MCF 10A (cell line): ENCODE measurements around the gene UBE2D2. TPM values are rescaled to one million over a fixed set of nuclear protein-coding genes. Genes with fewer than 3 reads are reported as not detected.
A peak's percentile ranks its signal among the peaks of the same experiment; 100 is the strongest.

ENCODE experiments used
- BruUV-seq: library from RNA; stranded (reverse); fragments of 400-500 nt; replicated peaks from 2 replicates; lab custom pipeline; 2021; lab: Mats Ljungman, UMichigan
- CTCF ChIA-PET: fragments of 300-600 bp; sonication (Branson Sonifier 250); formaldehyde crosslinking; extraction: SDS; loops from one replicate; lab custom pipeline; 2021; ENCODE audit warnings: antibody characterized with exemption, inconsistent platforms; lab: Yijun Ruan, JAX
- POLR2A ChIA-PET: fragments of 300-600, 350-650 bp; sonication (Branson Sonifier 250); formaldehyde crosslinking; extraction: SDS; loops from one replicate; lab custom pipeline; 2020; ENCODE audit warnings: antibody characterized with exemption, inconsistent platforms; lab: Yijun Ruan, JAX
- DNase-seq: peaks from one replicate; pipeline ENCODE4 v3.0.0-alpha.2; 2018; ENCODE audit not compliant: unreplicated experiment
- H3K27ac Mint-ChIP-seq: one replicate; pipeline ENCODE4 v1.8.0; 2022; ENCODE audit warnings: mild to moderate bottlenecking, low read depth, mixed read lengths; ENCODE audit not compliant: unreplicated experiment
- H3K27me3 Mint-ChIP-seq: one replicate; pipeline ENCODE4 v1.8.0; 2022; ENCODE audit warnings: mixed read lengths; ENCODE audit not compliant: insufficient read depth, unreplicated experiment
- H3K36me3 Mint-ChIP-seq: one replicate; pipeline ENCODE4 v1.8.0; 2022; ENCODE audit warnings: mild to moderate bottlenecking, moderate library complexity, mixed read lengths; ENCODE audit not compliant: insufficient read depth, unreplicated experiment
- H3K4me1 Mint-ChIP-seq: one replicate; pipeline ENCODE4 v1.8.0; 2022; ENCODE audit warnings: mixed read lengths; ENCODE audit not compliant: insufficient read depth, unreplicated experiment
- H3K4me3 Mint-ChIP-seq: one replicate; pipeline ENCODE4 v1.8.0; 2022; ENCODE audit warnings: mild to moderate bottlenecking, moderate library complexity, mixed read lengths; ENCODE audit not compliant: unreplicated experiment
- H3K9me3 Mint-ChIP-seq: one replicate; pipeline ENCODE4 v1.8.0; 2022; ENCODE audit warnings: mixed read lengths; ENCODE audit not compliant: unreplicated experiment
- intact Hi-C: fragments of 100-400 bp; cut with micrococcal nuclease; formaldehyde crosslinking; loops from 2 replicates; pipeline ENCODE4 v1.14.1; 2022
- total RNA-seq: library from RNA; stranded (reverse); gene quantifications from 2 replicates; pipeline ENCODE4 v1.2.3, GENCODE V29; 2022
- TF ChIP-seq, protein P1 (sequence below): fragments of 200-600 bp; IDR thresholded peaks from one replicate; pipeline ENCODE4 v1.8.0; 2022; ENCODE audit warnings: antibody characterized with exemption, mild to moderate bottlenecking; ENCODE audit not compliant: unreplicated experiment

UBE2D2 gene
- total RNA-seq, 1 experiment from 2014 or later: 306 TPM

GRCh38 chr5:139633295-139634027 is 72.3 kb downstream of the UBE2D2 start:
- Mint-ChIP-seq H3K36me3 (peaks cover 43% of the 10 kb centered on the region), H3K27me3 (no peaks in the 10 kb centered on the region), H3K4me1 (peaks cover 34% of the 10 kb centered on the region), H3K27ac (no peak overlapping the region), H3K9me3 (no peaks in the 10 kb centered on the region), H3K4me3 (no peak overlapping the region)
- CTCF ChIA-PET: interaction anchor here (0.6 to 16.8 kb wide), 54 partner anchors 8 to 1647 kb away, joined by 3 to 321 read pairs (median 5); partner anchors contain the start of genes CXXC5 and STING1
- intact Hi-C loops: loop anchor here (1.0 to 5.0 kb wide), 5 partner anchors 57 to 211 kb away; no protein-coding TSS in a partner anchor
- BruUV-seq: no TSS peak
- POLR2A ChIA-PET: interaction anchor here (0.5 to 3.8 kb wide), 12 partner anchors 12 to 137 kb away, joined by 3 to 24 read pairs (median 5); partner anchors contain the start of genes CXXC5 and UBE2D2
- peak; percentile 83 for DNase-seq
- TF ChIP-seq, protein P1, sequence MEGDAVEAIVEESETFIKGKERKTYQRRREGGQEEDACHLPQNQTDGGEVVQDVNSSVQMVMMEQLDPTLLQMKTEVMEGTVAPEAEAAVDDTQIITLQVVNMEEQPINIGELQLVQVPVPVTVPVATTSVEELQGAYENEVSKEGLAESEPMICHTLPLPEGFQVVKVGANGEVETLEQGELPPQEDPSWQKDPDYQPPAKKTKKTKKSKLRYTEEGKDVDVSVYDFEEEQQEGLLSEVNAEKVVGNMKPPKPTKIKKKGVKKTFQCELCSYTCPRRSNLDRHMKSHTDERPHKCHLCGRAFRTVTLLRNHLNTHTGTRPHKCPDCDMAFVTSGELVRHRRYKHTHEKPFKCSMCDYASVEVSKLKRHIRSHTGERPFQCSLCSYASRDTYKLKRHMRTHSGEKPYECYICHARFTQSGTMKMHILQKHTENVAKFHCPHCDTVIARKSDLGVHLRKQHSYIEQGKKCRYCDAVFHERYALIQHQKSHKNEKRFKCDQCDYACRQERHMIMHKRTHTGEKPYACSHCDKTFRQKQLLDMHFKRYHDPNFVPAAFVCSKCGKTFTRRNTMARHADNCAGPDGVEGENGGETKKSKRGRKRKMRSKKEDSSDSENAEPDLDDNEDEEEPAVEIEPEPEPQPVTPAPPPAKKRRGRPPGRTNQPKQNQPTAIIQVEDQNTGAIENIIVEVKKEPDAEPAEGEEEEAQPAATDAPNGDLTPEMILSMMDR: peak; percentile 99

- Mint-ChIP-seq H3K27me3 (no peaks in the 10 kb centered on the region), H3K27ac (no peak overlapping the region), H3K4me1 (peaks cover 39% of the 10 kb centered on the region), H3K36me3 (peaks cover 38% of the 10 kb centered on the region), H3K4me3 (no peak overlapping the region), H3K9me3 (no peaks in the 10 kb centered on the region)
- intact Hi-C loops: loop anchor here (5.0 kb wide), 1 partner anchor 117 kb away; no protein-coding TSS in a partner anchor
- ChIA-PET POLR2A (interaction anchor here (0.9 to 3.8 kb wide), 9 partner anchors 8 to 137 kb away, joined by 3 to 24 read pairs (median 5); partner anchors contain the start of gene CXXC5), CTCF (interaction anchor here (0.6 to 16.8 kb wide), 56 partner anchors 8 to 492 kb away, joined by 3 to 321 read pairs (median 5); partner anchors contain the start of genes CXXC5 and STING1)
- TF ChIP-seq, protein P1: no peak
- no TSS peak for BruUV-seq
- DNase-seq: no peak
Observed at GRCh38 chr5:139634028-139634325, 72.8 kb downstream of the UBE2D2 start.

DNA sequence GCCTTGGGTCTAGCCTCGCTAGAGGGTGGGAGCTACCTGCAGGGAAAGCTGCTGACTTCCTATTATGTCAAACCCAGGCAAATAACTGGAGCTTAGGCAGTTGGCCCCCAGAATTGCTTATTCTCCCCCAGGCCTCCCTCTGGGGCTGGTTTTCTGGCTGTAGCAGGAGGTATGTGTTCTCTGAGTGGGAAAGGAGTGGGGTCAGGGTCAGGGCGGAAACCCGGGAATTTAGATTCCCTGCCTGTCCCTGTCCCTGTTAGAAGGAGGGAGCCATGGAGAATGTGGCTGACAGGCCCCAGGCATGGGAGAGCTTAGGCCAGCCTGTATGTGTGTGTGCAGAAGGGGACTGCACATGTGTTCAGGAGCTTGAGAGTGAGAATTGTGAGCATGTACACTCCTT is 73.4 kb downstream of the UBE2D2 start:
- no peaks in the 10 kb centered on the region for H3K27me3 Mint-ChIP-seq
- no peak for DNase-seq
- no TSS peak for BruUV-seq
- CTCF ChIA-PET: interaction anchor here (0.6 to 16.8 kb wide), 39 partner anchors 9 to 492 kb away, joined by 3 to 321 read pairs (median 6); partner anchors contain the start of genes CXXC5 and STING1
- POLR2A ChIA-PET: interaction anchor here (0.7 to 3.8 kb wide), 8 partner anchors 9 to 163 kb away, joined by 3 to 24 read pairs (median 5); partner anchors contain the start of gene CXXC5
- H3K36me3 Mint-ChIP-seq: peaks cover 32% of the 10 kb centered on the region
- H3K4me1 Mint-ChIP-seq: peaks cover 43% of the 10 kb centered on the region
- H3K4me3 Mint-ChIP-seq: no peak overlapping the region
- TF ChIP-seq, protein P1: no peak
- intact Hi-C loops: loop anchor here (5.0 kb wide), 1 partner anchor 117 kb away; no protein-coding TSS in a partner anchor
- no peaks in the 10 kb centered on the region for H3K9me3 Mint-ChIP-seq
- no peak overlapping the region for H3K27ac Mint-ChIP-seq

GRCh38 chr5:139635191-139635590 is 74.1 kb downstream of the UBE2D2 start:
- DNase-seq: no peak
- Mint-ChIP-seq H3K9me3 (no peaks in the 10 kb centered on the region), H3K27ac (no peak overlapping the region), H3K36me3 (peaks cover 26% of the 10 kb centered on the region), H3K4me1 (peaks cover 45% of the 10 kb centered on the region), H3K27me3 (no peaks in the 10 kb centered on the region), H3K4me3 (no peak overlapping the region)
- TF ChIP-seq, protein P1: no peak
- ChIA-PET CTCF (interaction anchor here (0.5 to 16.8 kb wide), 27 partner anchors 10 to 459 kb away, joined by 3 to 321 read pairs (median 6); partner anchors contain the start of genes CXXC5 and STING1), POLR2A (interaction anchor here (0.6 to 6.2 kb wide), 12 partner anchors 8 to 163 kb away, joined by 3 to 68 read pairs (median 5); partner anchors contain the start of genes CXXC5 and UBE2D2)
- intact Hi-C loops: no loop called here
- BruUV-seq: no TSS peak
